Fibroblast of mammary gland (primary cell): ENCODE results near the gene LBH.

Experiments
- DNase-seq: peaks from one replicate; pipeline ENCODE4 v3.0.0-alpha.2; 2010; ENCODE audit warnings: low read depth
- H3K4me3 ChIP-seq: 2 replicates; pipeline ENCODE4 v1.5.1; 2011; ENCODE audit warnings: low read depth, mild to moderate bottlenecking, low read length, moderate library complexity; ENCODE audit not compliant: control insufficient read depth
- TF ChIP-seq, protein P1 (sequence below): conservative IDR thresholded peaks from 2 replicates; pipeline ENCODE4 v1.5.1; 2011; ENCODE audit warnings: low read depth, low read length, inconsistent platforms; ENCODE audit not compliant: control insufficient read depth, insufficient read depth

Gene LBH

DNA sequence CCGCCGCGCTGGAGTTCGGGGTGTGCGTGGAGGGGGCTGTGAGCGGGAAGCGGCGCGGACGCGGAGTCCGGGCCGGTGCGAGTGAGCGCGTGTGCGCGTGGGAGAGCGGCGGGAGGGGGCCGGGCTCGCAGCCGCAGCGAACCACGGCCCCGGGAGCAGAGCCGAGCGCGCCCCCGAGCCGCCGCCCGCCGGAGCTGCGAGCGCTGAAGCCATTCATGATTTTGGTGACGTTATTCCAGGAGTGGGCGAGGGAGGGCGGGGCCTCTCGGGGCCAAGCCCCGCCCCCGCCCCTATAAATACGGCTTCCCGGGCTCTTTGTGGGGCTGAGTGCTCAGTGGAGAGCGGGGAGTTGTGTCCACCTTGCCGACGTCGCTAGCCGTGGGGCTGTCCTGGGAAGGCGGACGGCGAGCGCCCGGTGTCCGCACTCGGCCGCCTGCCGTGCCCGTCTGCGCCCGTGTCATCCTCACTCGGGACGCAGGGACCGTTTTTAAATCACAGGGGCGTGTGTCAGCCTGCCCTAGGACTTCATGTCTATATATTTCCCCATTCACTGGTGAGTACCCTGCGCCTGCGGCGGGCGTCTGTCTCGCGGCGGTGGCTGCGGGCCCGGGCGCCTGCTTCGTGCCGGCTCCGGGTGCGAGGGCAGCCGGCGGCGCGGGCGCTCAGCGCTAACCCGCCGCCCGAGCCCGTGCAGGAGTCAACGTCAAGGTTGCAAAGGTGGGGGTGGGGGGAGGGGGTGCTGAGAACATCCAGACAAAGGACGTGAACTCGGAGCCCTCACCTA lies at the start of gene LBH:
TSS of gene LBH (plus strand) at position 323 of the 784 bp plus-strand sequence. CDS start at position 528, 205 bp downstream.
- TF ChIP-seq, protein P1, sequence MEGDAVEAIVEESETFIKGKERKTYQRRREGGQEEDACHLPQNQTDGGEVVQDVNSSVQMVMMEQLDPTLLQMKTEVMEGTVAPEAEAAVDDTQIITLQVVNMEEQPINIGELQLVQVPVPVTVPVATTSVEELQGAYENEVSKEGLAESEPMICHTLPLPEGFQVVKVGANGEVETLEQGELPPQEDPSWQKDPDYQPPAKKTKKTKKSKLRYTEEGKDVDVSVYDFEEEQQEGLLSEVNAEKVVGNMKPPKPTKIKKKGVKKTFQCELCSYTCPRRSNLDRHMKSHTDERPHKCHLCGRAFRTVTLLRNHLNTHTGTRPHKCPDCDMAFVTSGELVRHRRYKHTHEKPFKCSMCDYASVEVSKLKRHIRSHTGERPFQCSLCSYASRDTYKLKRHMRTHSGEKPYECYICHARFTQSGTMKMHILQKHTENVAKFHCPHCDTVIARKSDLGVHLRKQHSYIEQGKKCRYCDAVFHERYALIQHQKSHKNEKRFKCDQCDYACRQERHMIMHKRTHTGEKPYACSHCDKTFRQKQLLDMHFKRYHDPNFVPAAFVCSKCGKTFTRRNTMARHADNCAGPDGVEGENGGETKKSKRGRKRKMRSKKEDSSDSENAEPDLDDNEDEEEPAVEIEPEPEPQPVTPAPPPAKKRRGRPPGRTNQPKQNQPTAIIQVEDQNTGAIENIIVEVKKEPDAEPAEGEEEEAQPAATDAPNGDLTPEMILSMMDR: no peak

GRCh38 chr2:30184035-30184434 lies 47.3 kb upstream of the LBH start:
- TF ChIP-seq, protein P1: no peak
- DNase-seq: no peak
- H3K4me3 ChIP-seq: no peak overlapping the region

More for the DNA sequence above, at the start of gene LBH:
- H3K4me3 ChIP-seq: peak within 1 kb of the TSS; percentile 54
- DNase-seq: peak; percentile 71

DNA sequence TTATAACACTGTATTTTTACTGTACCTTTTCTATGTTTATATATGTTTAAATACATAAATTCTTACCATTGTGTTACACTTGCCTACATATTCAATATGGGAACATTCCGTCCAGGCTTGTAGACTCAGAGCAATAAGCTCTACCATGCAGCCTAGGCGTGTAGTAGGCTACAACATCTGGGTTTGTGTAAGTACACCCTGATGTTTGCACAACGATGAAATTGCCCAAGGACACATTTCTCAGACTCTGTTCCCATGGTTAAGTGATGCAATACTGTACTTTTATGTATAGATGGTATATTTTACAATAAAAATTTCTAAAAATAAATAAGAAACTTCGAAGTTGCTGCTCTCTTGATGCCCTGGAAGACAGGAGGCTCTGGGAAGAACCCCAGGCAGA lies 46.2 kb upstream of the LBH start:
- TF ChIP-seq, protein P1: no peak
- H3K4me3 ChIP-seq: no peak overlapping the region
- peak; percentile 82 for DNase-seq

DNA sequence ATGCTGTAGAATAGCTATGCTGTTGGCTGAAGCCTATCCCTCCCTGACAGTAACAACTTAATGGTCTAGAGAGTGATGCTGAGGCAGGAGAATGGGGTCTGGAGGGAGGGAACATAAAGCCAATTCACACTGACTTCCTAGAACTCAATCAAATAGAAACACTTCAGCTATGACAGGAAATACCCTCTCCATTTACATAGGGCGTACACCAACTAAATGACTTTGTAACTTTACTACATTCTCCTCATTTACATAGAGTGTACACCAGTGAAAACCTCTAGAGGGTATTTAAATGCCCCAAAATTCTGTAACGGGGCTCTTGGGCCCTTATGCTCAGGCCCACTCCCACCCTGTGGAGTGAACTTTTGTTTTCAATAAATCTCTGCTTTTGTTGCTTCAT lies 43.0 kb upstream of the LBH start:
- no peak for DNase-seq
- no peak overlapping the region for H3K4me3 ChIP-seq
- TF ChIP-seq, protein P1: no peak

GRCh38 chr2:30190637-30191036 lies 40.7 kb upstream of the LBH start:
- H3K4me3 ChIP-seq: no peak overlapping the region
- DNase-seq: no peak
- TF ChIP-seq, protein P1: no peak

GRCh38 chr2:30191107-30191506 lies 40.2 kb upstream of the LBH start:
- no peak for DNase-seq
- TF ChIP-seq, protein P1: no peak
- no peak overlapping the region for H3K4me3 ChIP-seq
